CD14-positive monocyte (primary cell): ENCODE data around the gene NLGN1. TPM values are rescaled to one million over a fixed set of nuclear protein-coding genes. Genes with fewer than 3 reads are reported as not detected.

Experiments
- DNase-seq, 3 donors: peaks; one replicate each; pipeline ENCODE4 v3.0.0-alpha.2; 2011 to 2022
- H2AFZ ChIP-seq: 2 replicates; pipeline ENCODE4 v1.6.0; 2012; ENCODE audit warnings: mild to moderate bottlenecking, low read depth, low read length, inconsistent platforms; ENCODE audit not compliant: insufficient read depth, poor library complexity, severe bottlenecking
- H3K27ac ChIP-seq, 2 donors: 1 replicate in 1 of 2; 2 replicates in 1 of 2; pipeline ENCODE4 v1.5.1; 2012 to 2013; ENCODE audit warnings: low read length in 2 of 2, control low read depth in 1 of 2, inconsistent platforms in 1 of 2, low read depth in 1 of 2, mild to moderate bottlenecking in 1 of 2
- H3K27me3 ChIP-seq, 2 donors: one replicate each; pipeline versions ENCODE4 v1.6.0 to v1.6.1; 2011 to 2013; ENCODE audit warnings: low read length in 2 of 2; ENCODE audit not compliant: control insufficient read depth in 2 of 2, insufficient read depth in 2 of 2
- H3K36me3 ChIP-seq, 2 donors: replicated peaks in 1 of 2; 1 replicate in 1 of 2; 2 replicates in 1 of 2; pipeline versions ENCODE4 v1.5.1 to v1.6.1; 2012 to 2013; ENCODE audit warnings: low read length in 2 of 2, control low read depth in 1 of 2, inconsistent platforms in 1 of 2, mild to moderate bottlenecking in 1 of 2; ENCODE audit not compliant: insufficient read depth in 2 of 2, control insufficient read depth in 1 of 2
- H3K4me1 ChIP-seq, 2 donors: 1 replicate in 1 of 2; 2 replicates in 1 of 2; pipeline versions ENCODE4 v1.5.1 to v1.6.1; 2012 to 2013; ENCODE audit warnings: low read length in 2 of 2, control low read depth in 1 of 2, inconsistent platforms in 1 of 2, mild to moderate bottlenecking in 1 of 2, moderate library complexity in 1 of 2; ENCODE audit not compliant: insufficient read depth in 2 of 2, control insufficient read depth in 1 of 2
- H3K4me2 ChIP-seq: replicated peaks from 2 replicates; pipeline ENCODE3; 2012; ENCODE audit warnings: low read length, moderate library complexity, mild to moderate bottlenecking; ENCODE audit not compliant: poor library complexity, severe bottlenecking; ENCODE audit errors: extremely low read depth
- H3K4me3 ChIP-seq, 3 experiments: fragments of 200-600 bp in 1 of 3; sonication (generic) in 1 of 3; replicated peaks in 1 of 3; 1 replicate in 2 of 3; 2 replicates in 1 of 3; pipeline ENCODE4 v1.5.1; 2011 to 2013; ENCODE audit warnings: low read length in 3 of 3, mild to moderate bottlenecking in 3 of 3, control low read depth in 2 of 3, low read depth in 2 of 3, inconsistent platforms in 1 of 3, moderate library complexity in 1 of 3
- H3K79me2 ChIP-seq: 2 replicates; pipeline ENCODE4 v1.6.0; 2012; ENCODE audit warnings: mild to moderate bottlenecking, control low read depth, inconsistent platforms, low read length, moderate library complexity; ENCODE audit not compliant: insufficient read depth
- H3K9ac ChIP-seq: 2 replicates; pipeline ENCODE4 v1.6.0; 2017; ENCODE audit warnings: low read length, mild to moderate bottlenecking; ENCODE audit not compliant: insufficient read depth, poor library complexity, severe bottlenecking
- H3K9me3 ChIP-seq, 2 donors: replicated peaks in 1 of 2; 1 replicate in 1 of 2; 2 replicates in 1 of 2; pipeline versions ENCODE4 v1.5.1 to v1.6.1; 2012 to 2013; ENCODE audit warnings: low read length in 2 of 2, control low read depth in 1 of 2; ENCODE audit not compliant: control insufficient read depth in 1 of 2, insufficient read depth in 1 of 2
- H4K20me1 ChIP-seq: 2 replicates; pipeline ENCODE4 v1.6.0; 2012; ENCODE audit warnings: mild to moderate bottlenecking, low read length, control low read depth, moderate library complexity; ENCODE audit not compliant: insufficient read depth
- H3K27ac Mint-ChIP-seq, 7 donors: one replicate each; pipeline ENCODE4 v1.8.0; 2020; ENCODE audit warnings: mild to moderate bottlenecking in 7 of 7, mixed read lengths in 7 of 7, moderate library complexity in 6 of 7, inconsistent platforms in 2 of 7
- H3K27me3 Mint-ChIP-seq, 3 donors: one replicate each; pipeline ENCODE4 v1.8.0; 2021 to 2022; ENCODE audit warnings: low read depth in 3 of 3, mild to moderate bottlenecking in 3 of 3, mixed read lengths in 3 of 3, moderate library complexity in 3 of 3, inconsistent platforms in 1 of 3
- H3K36me3 Mint-ChIP-seq, 2 donors: one replicate each; pipeline ENCODE4 v1.8.0; 2020; ENCODE audit warnings: mixed read lengths in 2 of 2, inconsistent platforms in 1 of 2, mild to moderate bottlenecking in 1 of 2
- H3K4me1 Mint-ChIP-seq: one replicate; pipeline ENCODE4 v1.8.0; 2020; ENCODE audit warnings: mild to moderate bottlenecking, mixed read lengths
- H3K4me3 Mint-ChIP-seq, 2 donors: one replicate each; pipeline ENCODE4 v1.8.0; 2020; ENCODE audit warnings: mild to moderate bottlenecking in 2 of 2, mixed read lengths in 2 of 2, moderate library complexity in 1 of 2
- H3K9me3 Mint-ChIP-seq, 7 donors: one replicate each; pipeline ENCODE4 v1.8.0; 2020 to 2022; ENCODE audit warnings: mixed read lengths in 7 of 7, mild to moderate bottlenecking in 6 of 7, moderate library complexity in 6 of 7, inconsistent platforms in 2 of 7
- WGBS: methylation state at CpG from one replicate; pipeline ENCODE4 v1.1.5; 2013; ENCODE audit warnings: missing lambda C conversion rate; ENCODE audit not compliant: insufficient coverage; 5-methylcytosine and 5-hydroxymethylcytosine counted together
- intact Hi-C, 2 donors: fragments of 100-400 bp; cut with micrococcal nuclease; formaldehyde crosslinking; loops; one replicate each; pipeline versions ENCODE4 v1.15.0 to v1.15.1; 2023
- polyA plus RNA-seq, 3 donors: library from polyadenylated mRNA; depleted of rRNA in 1 of 3; unstranded in 2 of 3; stranded (reverse) in 1 of 3; fragments of 300-500 nt in 2 of 3; fragments of >200 nt in 1 of 3; fragmentation: Illumina TruSeq in 2 of 3; gene quantifications; 1 replicate in 2 of 3; 2 replicates in 1 of 3; pipeline ENCODE4 v1.2.3, GENCODE V29; 2012 to 2021
- TF ChIP-seq, protein P1 (sequence below): fragments of 200-600 bp; IDR thresholded peaks from one replicate; pipeline ENCODE4 v1.8.0; 2022; ENCODE audit warnings: antibody characterized with exemption, mild to moderate bottlenecking

The NLGN1 gene
- polyA plus RNA-seq, 3 donors = not detected

DNA sequence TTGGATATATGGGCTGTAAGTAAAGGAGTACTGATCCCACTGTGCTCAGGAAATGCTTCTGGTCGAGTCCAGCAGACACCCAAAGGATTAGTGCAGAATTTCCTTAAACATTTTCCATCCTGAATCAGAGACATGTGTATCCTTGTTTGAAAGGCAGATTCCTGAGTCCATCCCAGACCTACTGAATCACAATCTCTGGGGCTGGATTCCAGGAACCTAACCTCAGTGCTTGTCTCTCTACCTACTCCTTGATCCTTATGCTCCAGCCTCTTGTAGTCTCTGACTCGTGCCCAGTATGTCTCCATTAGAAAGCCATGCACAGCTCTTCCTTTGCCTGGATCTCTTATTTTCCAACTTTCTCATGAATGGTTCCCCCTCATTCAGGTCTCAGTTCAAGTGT lies 585.8 kb downstream of the NLGN1 start:
- H3K4me3 ChIP-seq = no peak overlapping the region
- WGBS = 74% methylated on average over 2 of the region's 2 CpGs
- DNase-seq = no peak
- H3K27ac ChIP-seq = no peak overlapping the region
- no peaks in the 10 kb centered on the region for H3K79me2 ChIP-seq
- intact Hi-C loops = no loop called here
- TF ChIP-seq, protein P1, sequence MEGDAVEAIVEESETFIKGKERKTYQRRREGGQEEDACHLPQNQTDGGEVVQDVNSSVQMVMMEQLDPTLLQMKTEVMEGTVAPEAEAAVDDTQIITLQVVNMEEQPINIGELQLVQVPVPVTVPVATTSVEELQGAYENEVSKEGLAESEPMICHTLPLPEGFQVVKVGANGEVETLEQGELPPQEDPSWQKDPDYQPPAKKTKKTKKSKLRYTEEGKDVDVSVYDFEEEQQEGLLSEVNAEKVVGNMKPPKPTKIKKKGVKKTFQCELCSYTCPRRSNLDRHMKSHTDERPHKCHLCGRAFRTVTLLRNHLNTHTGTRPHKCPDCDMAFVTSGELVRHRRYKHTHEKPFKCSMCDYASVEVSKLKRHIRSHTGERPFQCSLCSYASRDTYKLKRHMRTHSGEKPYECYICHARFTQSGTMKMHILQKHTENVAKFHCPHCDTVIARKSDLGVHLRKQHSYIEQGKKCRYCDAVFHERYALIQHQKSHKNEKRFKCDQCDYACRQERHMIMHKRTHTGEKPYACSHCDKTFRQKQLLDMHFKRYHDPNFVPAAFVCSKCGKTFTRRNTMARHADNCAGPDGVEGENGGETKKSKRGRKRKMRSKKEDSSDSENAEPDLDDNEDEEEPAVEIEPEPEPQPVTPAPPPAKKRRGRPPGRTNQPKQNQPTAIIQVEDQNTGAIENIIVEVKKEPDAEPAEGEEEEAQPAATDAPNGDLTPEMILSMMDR = no peak
- H3K27me3 Mint-ChIP-seq = no peaks in the 10 kb centered on the region
- no peak overlapping the region for H3K27ac Mint-ChIP-seq
- no peaks in the 10 kb centered on the region for H3K36me3 ChIP-seq
- no peaks in the 10 kb centered on the region for H4K20me1 ChIP-seq
- H3K27me3 ChIP-seq = no peaks in the 10 kb centered on the region
- H3K9me3 Mint-ChIP-seq = peaks cover 0 to 9% (median 0%) of the 10 kb centered on the region in 7 donors
- no peaks in the 10 kb centered on the region for H3K36me3 Mint-ChIP-seq
- H3K4me2 ChIP-seq = no peak overlapping the region
- H3K4me3 Mint-ChIP-seq = no peak overlapping the region
- no peaks in the 10 kb centered on the region for H3K4me1 ChIP-seq
- no peak overlapping the region for H2AFZ ChIP-seq
- H3K4me1 Mint-ChIP-seq = no peaks in the 10 kb centered on the region
- H3K9me3 ChIP-seq = no peaks in the 10 kb centered on the region
- no peak overlapping the region for H3K9ac ChIP-seq

DNA sequence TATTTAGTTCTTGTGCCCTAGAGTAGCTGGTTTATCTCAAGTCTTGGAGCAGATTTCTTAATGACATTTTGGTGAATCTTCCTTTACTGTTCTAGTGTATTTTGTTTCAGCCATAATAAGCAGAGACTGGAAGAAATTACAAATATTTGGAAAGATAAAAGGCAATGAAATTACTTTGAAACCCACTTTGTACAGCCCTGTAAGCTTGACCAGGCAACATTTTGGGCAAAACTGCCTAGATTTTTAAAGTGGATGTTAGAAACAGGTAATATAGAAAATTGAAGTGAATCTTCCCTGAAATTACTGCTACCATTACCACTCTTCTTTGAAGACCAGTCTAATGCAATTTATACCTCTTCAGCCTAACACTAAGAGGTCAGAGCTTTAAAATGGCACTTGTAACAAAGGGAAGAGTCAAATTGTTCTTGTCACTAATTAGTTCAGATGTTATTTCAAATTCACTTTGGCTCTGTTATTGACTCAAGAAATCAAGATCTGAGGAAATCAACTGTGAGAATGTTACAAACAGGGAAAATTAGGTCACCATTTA lies 589.4 kb downstream of the NLGN1 start:
- Histone ChIP-seq H3K9me3 (no peaks in the 10 kb centered on the region), H2AFZ (no peak overlapping the region), H3K4me3 (no peak overlapping the region), H4K20me1 (no peaks in the 10 kb centered on the region), H3K27ac (no peak overlapping the region), H3K79me2 (no peaks in the 10 kb centered on the region), H3K4me1 (no peaks in the 10 kb centered on the region), H3K9ac (no peak overlapping the region), H3K36me3 (no peaks in the 10 kb centered on the region), H3K4me2 (no peak overlapping the region), H3K27me3 (no peaks in the 10 kb centered on the region)
- TF ChIP-seq, protein P1 = no peak
- Mint-ChIP-seq H3K27me3 (no peaks in the 10 kb centered on the region), H3K27ac (no peak overlapping the region), H3K4me1 (no peaks in the 10 kb centered on the region), H3K9me3 (peaks cover 0 to 9% (median 0%) of the 10 kb centered on the region in 7 donors), H3K36me3 (no peaks in the 10 kb centered on the region), H3K4me3 (no peak overlapping the region)
- DNase-seq = no peak
- intact Hi-C loops = no loop called here
